ENCODE data around the gene ALDH1L1. TPM values are rescaled to one million over a fixed set of nuclear protein-coding genes. Genes with fewer than 3 reads are reported as not detected.

The ALDH1L1 gene
- total and polyA plus RNA-seq, 2 of the 4 experiments (the other 2 are of a cell fraction): not detected

DNA sequence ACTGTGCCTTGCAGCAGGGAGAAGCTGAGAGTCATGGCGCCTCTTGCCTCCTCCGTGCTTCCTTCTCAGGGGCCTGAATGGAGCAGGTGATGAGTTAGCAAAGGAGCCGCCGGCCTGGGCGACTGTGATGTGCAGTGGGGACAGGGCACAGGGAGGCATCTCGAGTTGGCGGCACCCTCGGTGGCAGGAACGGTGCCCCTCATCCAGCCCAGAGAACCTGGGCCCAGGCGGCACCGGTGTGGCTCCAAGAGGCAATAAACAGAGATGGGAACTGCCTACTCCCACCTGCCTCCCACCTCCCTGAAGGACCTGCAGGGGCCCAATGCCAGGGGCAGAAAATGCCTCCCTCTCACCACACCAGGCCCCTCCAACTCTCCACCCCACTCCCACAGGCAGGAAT lies 102.6 kb downstream of the ALDH1L1 start:
- no TSS peak for BruUV-seq (replicated peaks)
- H3K9me1 ChIP-seq (ENCODE audit: insufficient read depth, low read length): 0 out of 2 replicates have a peak, but pooled peaks cover 3% of the 10 kb centered on the region
- DNase-seq: no peak
- no peak overlapping the region for H4K5ac ChIP-seq (ENCODE audit: low read depth, low read length)
- H2BK20ac ChIP-seq (ENCODE audit: low read depth, low read length): no peak overlapping the region
- no peak overlapping the region for H2BK5ac ChIP-seq (ENCODE audit: low read depth, low read length, poor library complexity, severe bottlenecking)
- CTCF ChIA-PET: no interaction called here
- no peak overlapping the region for H3K4ac ChIP-seq (ENCODE audit: low read depth, low read length)
- H2AK9ac ChIP-seq (replicated peaks; ENCODE audit: low read depth, low read length, poor library complexity): no peak overlapping the region
- H3K4me2 ChIP-seq (ENCODE audit: low read depth, low read length): no peak overlapping the region
- H3K4me1 ChIP-seq (ENCODE audit: control insufficient read depth, insufficient read depth, low read length): no peaks in the 10 kb centered on the region
- no peak overlapping the region for H2BK15ac ChIP-seq (ENCODE audit: low read depth, low read length)
- no peaks in the 10 kb centered on the region for H3K9me3 ChIP-seq (ENCODE audit: control insufficient read depth, insufficient read depth, low read length)
- no peak overlapping the region for H3K9ac ChIP-seq (ENCODE audit: low read depth, low read length)
- intact Hi-C loops (cut with micrococcal nuclease): no loop called here
- H4K20me1 ChIP-seq (ENCODE audit: insufficient read depth, low read length): no peaks in the 10 kb centered on the region
- in situ Hi-C loops (cut with MboI; ENCODE audit: low sequenced_read_pairs): no loop called here
- no peak overlapping the region for H4K91ac ChIP-seq (ENCODE audit: insufficient read depth, low read depth, low read length)
- H3K79me1 ChIP-seq (ENCODE audit: low read depth in 1 of 2, low read length in 2 of 2): no peaks in the 10 kb centered on the region; a peak in 1 of 4 replicates
- H3K36me3 ChIP-seq (ENCODE audit: control insufficient read depth, insufficient read depth, low read length): no peaks in the 10 kb centered on the region
- H2AFZ ChIP-seq (replicated peaks; ENCODE audit: low read length, poor library complexity): no peak overlapping the region
- TF ChIP-seq POLR2A (IDR thresholded peaks at IDR 0.05; ENCODE audit: low read depth, low read length) (no peak), MAZ (IDR thresholded peaks at IDR 0.05; ENCODE audit: borderline replicate concordance, low read depth, low read length) (no peak), SMC3 (IDR thresholded peaks at IDR 0.05; ENCODE audit: low read depth, low read length) (no peak), BHLHE40 (IDR thresholded peaks at IDR 0.05; ENCODE audit: low read depth, low read length) (no peak)
- TF ChIP-seq, protein P1, sequence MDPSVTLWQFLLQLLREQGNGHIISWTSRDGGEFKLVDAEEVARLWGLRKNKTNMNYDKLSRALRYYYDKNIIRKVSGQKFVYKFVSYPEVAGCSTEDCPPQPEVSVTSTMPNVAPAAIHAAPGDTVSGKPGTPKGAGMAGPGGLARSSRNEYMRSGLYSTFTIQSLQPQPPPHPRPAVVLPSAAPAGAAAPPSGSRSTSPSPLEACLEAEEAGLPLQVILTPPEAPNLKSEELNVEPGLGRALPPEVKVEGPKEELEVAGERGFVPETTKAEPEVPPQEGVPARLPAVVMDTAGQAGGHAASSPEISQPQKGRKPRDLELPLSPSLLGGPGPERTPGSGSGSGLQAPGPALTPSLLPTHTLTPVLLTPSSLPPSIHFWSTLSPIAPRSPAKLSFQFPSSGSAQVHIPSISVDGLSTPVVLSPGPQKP (IDR thresholded peaks at IDR 0.05; ENCODE audit: borderline replicate concordance, low read depth, low read length): no peak
- TF ChIP-seq, protein P2, sequence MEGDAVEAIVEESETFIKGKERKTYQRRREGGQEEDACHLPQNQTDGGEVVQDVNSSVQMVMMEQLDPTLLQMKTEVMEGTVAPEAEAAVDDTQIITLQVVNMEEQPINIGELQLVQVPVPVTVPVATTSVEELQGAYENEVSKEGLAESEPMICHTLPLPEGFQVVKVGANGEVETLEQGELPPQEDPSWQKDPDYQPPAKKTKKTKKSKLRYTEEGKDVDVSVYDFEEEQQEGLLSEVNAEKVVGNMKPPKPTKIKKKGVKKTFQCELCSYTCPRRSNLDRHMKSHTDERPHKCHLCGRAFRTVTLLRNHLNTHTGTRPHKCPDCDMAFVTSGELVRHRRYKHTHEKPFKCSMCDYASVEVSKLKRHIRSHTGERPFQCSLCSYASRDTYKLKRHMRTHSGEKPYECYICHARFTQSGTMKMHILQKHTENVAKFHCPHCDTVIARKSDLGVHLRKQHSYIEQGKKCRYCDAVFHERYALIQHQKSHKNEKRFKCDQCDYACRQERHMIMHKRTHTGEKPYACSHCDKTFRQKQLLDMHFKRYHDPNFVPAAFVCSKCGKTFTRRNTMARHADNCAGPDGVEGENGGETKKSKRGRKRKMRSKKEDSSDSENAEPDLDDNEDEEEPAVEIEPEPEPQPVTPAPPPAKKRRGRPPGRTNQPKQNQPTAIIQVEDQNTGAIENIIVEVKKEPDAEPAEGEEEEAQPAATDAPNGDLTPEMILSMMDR (conservative IDR thresholded peaks at IDR 0.05; ENCODE audit: low read depth, low read length): no peak
- ATAC-seq (ENCODE audit: low read depth): no peak
- no peak overlapping the region for H3K18ac ChIP-seq (ENCODE audit: low read depth, low read length)
- H3K56ac ChIP-seq (ENCODE audit: extremely low read depth, insufficient read depth, low read length): no peak overlapping the region
- no peak overlapping the region for H2BK120ac ChIP-seq (ENCODE audit: low read depth, low read length)
- H4K8ac ChIP-seq (ENCODE audit: low read depth in 2 of 2, low read length in 2 of 2): no peak overlapping the region
- no peaks in the 10 kb centered on the region for H3K27me3 ChIP-seq (ENCODE audit: control insufficient read depth, insufficient read depth, low read length)
- no peak overlapping the region for H3K14ac ChIP-seq (replicated peaks; ENCODE audit: low read depth, low read length)
- no peak overlapping the region for H3K23ac ChIP-seq (ENCODE audit: low read depth, low read length)
- WGBS, 2 experiments (ENCODE audit: extremely low coverage in 2 of 2, insufficient read length in 1 of 2): 94% methylated on average over 7 of the region's 11 CpGs; no CpG with 5 or more reads in 1 of the 2 experiments
- dilution Hi-C loops (cut with HindIII; ENCODE audit: low sequenced_read_pairs, unreplicated experiment): no loop called here
- H3K27ac ChIP-seq (ENCODE audit: insufficient read depth, low read length): no peak overlapping the region
- no peak overlapping the region for H3K4me3 ChIP-seq (ENCODE audit: insufficient read depth, low read depth, low read length)
- POLR2A ChIA-PET (ENCODE audit: unreplicated experiment): no interaction called here
- no peak overlapping the region for H2AK5ac ChIP-seq (ENCODE audit: low read depth, low read length)
